WERI-Rb-1 (cell line): ENCODE measurements around the gene RAD51B.

Source experiments
- DNase-seq: peaks from one replicate; pipeline ENCODE4 v3.0.0-alpha.2; 2020
- H3K27ac ChIP-seq: fragments of 250-450 bp; sonication (Bioruptor Pico); 2 replicates; pipeline ENCODE4 v1.5.1; 2020; ENCODE audit warnings: mild to moderate bottlenecking, moderate library complexity
- H3K27me3 ChIP-seq: fragments of 250-450 bp; sonication (Bioruptor Pico); 2 replicates; pipeline ENCODE4 v1.5.1; 2021; ENCODE audit warnings: mild to moderate bottlenecking, low read depth, moderate library complexity; ENCODE audit not compliant: insufficient read depth, severe bottlenecking
- H3K36me3 ChIP-seq: fragments of 250-450 bp; sonication (Bioruptor Pico); 2 replicates; pipeline ENCODE4 v1.5.1; 2020; ENCODE audit warnings: mild to moderate bottlenecking, moderate library complexity
- H3K4me3 ChIP-seq: 2 replicates; pipeline ENCODE4 v1.5.1; 2011; ENCODE audit warnings: low read depth, mild to moderate bottlenecking, control low read depth, low read length
- H3K9me3 ChIP-seq: fragments of 250-450 bp; sonication (Bioruptor Pico); 2 replicates; pipeline ENCODE4 v1.5.1; 2021; ENCODE audit warnings: mild to moderate bottlenecking, moderate library complexity; ENCODE audit not compliant: severe bottlenecking
- CTCF ChIP-seq: IDR thresholded peaks from 2 replicates; pipeline ENCODE4 v1.5.1; 2011; ENCODE audit warnings: low read depth, mild to moderate bottlenecking, control low read depth, inconsistent platforms, low read length

RAD51B gene

DNA sequence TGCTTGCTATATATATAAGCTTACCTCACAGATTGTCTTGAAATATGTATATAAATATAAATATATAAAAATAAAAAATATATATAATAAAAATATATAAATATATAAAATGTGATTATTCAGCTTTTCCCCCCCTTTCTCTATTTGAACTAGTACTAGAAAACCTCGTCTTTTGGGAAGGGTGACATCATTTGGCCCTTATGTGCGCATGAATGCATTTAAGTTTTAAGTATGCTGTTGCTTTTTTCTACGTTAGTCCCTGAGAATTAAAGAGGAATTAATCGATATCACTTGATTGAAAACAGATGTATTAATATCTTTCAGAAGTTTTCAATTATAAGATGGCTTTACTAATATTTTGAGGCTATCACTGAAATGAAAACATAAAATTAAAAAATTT, 69.9 kb downstream of the RAD51B start:
- no peak overlapping the region for H3K4me3 ChIP-seq
- no peaks in the 10 kb centered on the region for H3K27me3 ChIP-seq
- no peak overlapping the region for H3K27ac ChIP-seq
- H3K36me3 ChIP-seq = no peaks in the 10 kb centered on the region
- no peaks in the 10 kb centered on the region for H3K9me3 ChIP-seq
- no peak for TF ChIP-seq CTCF
- DNase-seq = no peak

DNA sequence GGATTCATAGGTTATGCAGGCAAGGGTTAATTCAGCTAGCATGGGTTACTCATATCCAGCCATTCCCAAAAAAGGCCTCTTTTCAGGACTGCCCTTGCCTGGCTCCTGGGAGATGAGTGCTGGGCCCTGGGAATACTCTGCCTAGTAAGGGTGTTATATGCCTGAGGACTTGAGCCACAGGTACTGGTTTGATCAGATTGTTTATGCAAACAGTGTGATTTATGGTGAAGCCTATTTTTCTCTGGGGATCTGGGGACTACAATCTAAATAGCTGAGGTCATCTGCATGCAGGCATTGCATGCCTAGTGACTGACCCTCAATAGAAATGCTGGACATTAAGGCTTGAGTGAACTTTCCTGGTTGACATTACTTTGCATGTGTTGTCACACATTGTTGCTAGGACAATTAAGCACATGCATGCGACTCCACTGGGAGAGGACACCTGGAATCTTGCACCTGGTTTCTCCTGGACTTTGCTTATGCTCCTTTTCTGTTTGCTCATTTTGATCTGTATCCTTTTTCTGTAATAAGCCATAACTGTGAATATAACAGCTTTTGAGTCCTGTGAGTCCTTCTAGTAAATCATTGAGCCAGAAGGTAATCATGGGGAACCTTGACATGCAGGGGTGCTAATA, 73.0 kb downstream of the RAD51B start:
- no peak for TF ChIP-seq CTCF

GRCh38 chr14:67900231-67900630, 80.7 kb downstream of the RAD51B start:
- Histone ChIP-seq H3K27ac (no peak overlapping the region), H3K4me3 (no peak overlapping the region), H3K27me3 (no peaks in the 10 kb centered on the region), H3K36me3 (no peaks in the 10 kb centered on the region), H3K9me3 (no peaks in the 10 kb centered on the region)
- TF ChIP-seq CTCF = no peak
- DNase-seq = no peak

More for the DNA sequence above, 73.0 kb downstream of the RAD51B start:
- H3K27ac ChIP-seq = no peak overlapping the region
- DNase-seq = no peak
- H3K27me3 ChIP-seq = no peaks in the 10 kb centered on the region
- no peak overlapping the region for H3K4me3 ChIP-seq
- no peaks in the 10 kb centered on the region for H3K9me3 ChIP-seq
- no peaks in the 10 kb centered on the region for H3K36me3 ChIP-seq

DNA sequence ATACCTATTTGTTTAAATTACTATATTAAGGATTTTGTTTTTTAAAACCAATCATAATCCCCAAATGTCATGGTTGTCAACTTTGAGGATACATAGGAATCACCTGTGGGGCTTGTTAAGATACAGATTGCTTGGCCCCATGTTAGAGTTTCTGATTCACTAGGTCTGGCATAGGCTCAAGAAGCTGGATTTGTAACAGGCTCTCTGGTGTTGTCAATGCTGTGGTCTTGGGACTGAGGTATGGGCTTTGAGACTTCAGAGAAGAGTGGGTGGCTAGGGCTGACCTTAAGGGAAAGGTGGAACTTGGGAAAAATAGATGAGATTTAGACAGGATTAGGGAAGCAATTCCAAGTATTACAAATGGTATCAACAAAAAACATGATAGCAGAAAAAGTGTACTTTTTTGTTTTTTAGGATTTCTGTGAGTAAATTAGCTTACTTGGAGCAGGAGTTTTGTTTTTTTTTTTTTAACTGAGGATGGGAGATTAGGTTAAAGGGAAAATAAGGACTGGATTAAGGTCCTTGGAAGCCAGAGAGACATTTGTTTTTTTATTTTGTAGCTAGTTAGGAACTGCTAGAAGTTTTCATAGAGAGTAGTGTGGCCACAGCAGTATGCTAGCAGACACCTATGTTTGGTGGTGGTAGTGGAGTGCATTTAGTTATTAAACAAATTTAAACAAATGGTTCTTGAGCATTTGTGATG, 88.6 kb downstream of the RAD51B start:
- Histone ChIP-seq H3K9me3 (no peaks in the 10 kb centered on the region), H3K4me3 (no peak overlapping the region), H3K27ac (no peak overlapping the region), H3K36me3 (no peaks in the 10 kb centered on the region), H3K27me3 (no peaks in the 10 kb centered on the region)
- no peak for TF ChIP-seq CTCF
- DNase-seq = no peak

DNA sequence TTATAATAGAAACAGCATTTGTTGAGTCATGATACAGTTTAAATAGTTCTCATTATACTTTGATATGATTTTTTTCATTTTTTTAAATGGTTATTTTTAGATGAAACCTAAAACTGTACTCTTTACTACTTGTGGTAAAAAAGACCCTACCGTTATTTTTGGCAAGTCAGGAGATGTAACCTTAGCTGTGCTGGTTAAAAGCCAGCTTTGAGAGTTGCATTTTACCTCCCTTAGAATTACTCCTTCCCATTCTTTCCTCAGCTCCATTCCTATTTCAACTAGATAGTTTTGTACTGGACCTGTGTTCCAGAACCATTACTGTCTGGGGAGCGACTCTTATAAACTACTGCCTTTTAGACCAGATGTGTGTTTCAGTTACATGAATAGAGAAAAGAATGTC, 92.0 kb downstream of the RAD51B start:
- H3K4me3 ChIP-seq = no peak overlapping the region
- H3K9me3 ChIP-seq = no peaks in the 10 kb centered on the region
- no peaks in the 10 kb centered on the region for H3K27me3 ChIP-seq
- H3K36me3 ChIP-seq = no peaks in the 10 kb centered on the region
- no peak overlapping the region for H3K27ac ChIP-seq
- no peak for DNase-seq
- TF ChIP-seq CTCF = no peak
